Suppressor macrophage (primary cell): Measurements from ENCODE around the gene IFI27L2.

Experiments used
- DNase-seq, 4 experiments: peaks; one replicate each; pipeline ENCODE4 v3.0.0-alpha.2; 2020 to 2022

The IFI27L2 gene

DNA sequence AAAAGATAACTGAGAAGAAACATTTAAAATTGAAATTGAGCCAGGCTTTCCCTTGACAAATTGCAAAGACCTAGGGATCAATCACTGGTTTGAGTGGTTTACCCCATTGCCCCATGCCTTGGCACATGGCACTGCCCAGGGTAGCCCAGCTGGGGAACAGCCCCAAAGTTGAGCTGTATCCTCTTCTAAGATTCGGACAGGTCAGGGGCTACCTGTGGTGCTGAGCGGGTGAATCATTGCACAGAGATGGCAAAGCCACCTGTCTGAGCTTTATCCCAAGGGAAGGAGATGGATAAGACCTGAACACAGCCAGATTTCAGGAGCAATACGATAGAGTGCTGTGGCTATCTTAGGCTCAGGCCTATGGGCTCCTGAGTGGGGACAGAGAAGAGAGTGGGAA lies 7.0 kb downstream of the IFI27L2 start:
- DNase-seq: no peak

DNA sequence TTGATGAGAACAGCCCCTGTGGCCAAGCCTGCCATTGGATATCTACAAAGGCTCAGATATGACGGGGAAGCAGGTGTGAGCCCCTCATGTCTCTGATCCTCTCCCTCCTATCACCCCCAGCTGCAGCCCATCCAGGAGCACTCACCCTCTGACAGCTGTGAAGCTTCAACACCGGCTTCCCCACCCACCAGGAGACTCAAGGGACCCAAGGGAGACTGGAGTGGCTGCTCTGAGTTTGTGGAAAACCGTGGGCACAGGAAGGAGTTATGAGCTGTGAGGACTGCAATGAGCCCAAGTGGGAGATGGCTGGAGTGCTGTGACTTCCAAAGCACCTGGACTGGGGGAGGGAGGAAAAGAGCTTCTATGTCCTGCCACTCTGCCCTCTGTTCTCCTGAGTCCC lies 7.9 kb downstream of the IFI27L2 start:
- DNase-seq: no peak

DNA sequence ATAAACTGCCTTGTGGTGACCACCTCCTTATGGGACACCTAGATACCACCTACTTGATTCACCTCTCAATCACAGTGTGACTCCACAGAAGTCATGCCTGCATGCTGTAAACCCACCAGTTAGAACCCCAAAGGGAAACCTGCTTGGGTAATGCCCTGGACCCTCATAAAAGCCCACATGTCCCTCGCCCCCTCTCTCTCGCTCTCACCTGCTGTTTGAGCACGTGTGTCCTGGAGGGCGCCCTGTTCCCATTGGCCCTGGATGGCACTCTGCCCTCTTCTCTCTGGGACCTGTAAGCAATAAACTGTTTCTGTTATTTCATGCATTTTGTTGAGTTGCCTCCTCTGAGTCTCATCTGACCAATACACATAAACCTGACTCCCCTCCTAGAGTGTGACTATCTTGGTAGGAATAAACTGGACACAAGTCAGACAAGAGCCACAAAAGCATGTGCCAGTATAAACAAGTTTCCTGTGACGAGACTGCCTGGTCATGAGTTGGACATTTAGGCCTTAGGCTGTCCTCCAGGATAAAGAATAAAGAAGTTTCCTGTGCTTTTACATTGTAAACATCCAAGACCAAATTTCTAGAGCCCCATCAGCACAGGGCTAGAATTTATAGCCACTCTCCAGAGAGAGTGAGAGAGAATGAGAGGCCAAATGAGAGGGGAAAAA lies 8.6 kb downstream of the IFI27L2 start:
- DNase-seq: no peak

- DNase-seq: no peak
Observed at GRCh38 chr14:94119071-94119470, 10.3 kb downstream of the IFI27L2 start.

GRCh38 chr14:94117856-94118255 lies 11.5 kb downstream of the IFI27L2 start:
- DNase-seq: no peak

DNA sequence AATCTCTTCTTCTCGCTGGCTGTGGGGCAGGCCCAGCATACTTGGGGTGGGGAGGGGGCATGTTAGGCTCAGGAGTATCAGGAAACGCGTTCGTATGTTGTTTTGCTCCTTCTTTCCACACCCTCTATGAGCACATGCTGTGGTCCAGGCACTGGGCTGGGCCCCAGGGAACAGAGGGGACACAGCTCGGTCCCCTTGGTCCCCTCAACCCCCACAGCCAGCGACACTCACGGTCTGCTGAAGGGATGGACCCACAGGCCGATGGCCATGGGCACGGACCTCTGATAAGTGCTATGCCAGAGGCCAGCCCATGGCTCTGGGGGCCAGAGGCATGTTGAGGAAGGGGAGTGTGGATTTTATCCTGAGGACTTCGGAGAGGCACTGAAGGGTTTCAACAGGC lies 12.7 kb downstream of the IFI27L2 start:
- DNase-seq: no peak

GRCh38 chr14:94115631-94116030 lies 13.8 kb downstream of the IFI27L2 start:
- DNase-seq: no peak

DNA sequence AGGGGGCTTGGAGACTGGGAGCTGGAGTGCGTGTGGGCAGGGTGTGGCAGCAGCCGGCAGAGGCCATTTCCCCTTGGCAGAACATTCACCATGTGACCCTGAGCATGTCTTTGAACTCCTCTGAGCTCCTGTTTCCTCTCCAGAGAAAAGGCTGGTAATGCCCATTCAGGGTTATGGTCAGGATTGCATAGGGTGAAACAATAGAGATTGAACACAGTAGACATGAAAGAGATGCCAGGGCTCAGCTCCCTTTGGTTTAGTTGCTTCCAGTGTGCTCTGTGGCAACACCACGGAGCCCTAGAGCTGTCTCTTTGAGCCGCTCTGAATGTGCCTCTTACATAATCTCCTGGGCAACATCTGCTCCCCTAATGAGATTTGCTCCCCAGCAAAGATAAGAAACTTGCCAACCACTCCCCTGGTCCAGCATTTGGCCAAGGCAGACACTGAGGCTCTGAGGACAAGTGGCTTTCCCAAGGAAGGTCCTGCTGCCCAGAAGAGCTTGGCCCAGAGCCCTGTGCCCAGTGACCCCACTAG lies 14.3 kb downstream of the IFI27L2 start:
- DNase-seq: peak; percentile 15 to 54 (median 42)

DNA sequence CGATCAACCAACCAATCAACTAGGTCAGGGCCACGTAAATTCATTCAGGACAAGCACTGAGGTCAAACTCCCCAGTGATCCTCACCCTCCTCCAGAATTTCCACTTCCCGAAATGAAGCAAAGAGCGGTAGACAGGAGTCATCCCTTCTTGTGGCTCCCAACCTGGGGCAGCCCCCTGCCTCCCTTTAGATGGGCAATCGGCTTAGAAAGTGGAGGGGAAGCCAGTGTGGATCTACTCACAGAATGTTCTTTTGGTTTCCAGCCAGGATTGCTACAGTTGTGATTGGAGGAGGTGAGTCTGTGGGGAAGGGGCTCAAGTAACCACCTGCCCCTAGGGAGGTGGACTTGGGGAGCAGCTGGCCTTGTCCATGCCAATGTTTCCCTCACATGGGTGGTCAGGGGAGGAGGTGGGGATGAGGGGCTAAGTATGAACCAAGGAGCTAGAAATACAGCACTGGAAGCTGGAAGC lies 14.8 kb downstream of the IFI27L2 start:
- no peak for DNase-seq

- no peak for DNase-seq
Observed at GRCh38 chr14:94113908-94114588, 15.4 kb downstream of the IFI27L2 start.

DNA sequence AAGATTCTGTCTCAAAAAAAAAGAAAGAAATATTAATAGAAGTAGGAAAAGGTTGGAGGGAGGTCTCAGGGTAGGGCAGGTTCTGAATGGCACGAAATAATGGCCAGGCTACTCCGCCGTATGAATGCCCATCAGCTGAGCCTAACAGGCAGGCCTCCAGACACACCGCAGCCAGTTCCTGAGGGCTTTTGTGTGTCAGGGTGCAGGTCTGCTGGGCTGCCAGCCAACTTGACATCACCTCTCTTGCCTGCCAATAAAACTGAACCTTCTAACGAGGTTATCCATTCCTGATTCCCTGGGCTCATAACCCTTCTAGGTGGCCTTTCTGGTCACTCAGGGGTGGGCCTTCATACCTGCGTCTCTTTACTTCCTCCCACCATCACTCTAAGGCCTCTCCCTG lies 15.9 kb downstream of the IFI27L2 start:
- DNase-seq: no peak

DNA sequence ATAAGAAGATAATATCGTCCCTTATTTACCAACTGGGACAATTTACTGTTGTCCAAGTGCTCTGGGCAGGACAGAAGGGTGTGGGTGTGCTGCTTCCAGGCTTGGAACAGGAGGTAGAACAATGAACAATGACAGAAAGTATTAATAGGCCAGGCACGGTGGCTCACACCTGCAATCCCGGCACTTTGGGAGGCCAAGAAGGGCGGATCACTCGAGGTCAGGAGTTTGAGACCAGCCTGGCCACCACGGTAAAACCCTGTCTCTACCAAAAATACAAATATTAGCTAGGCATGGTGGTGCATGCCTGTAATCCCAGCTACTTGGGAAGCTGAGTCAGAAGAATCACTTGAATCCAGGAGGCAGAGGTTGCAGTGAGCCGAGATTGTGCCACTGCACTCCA lies 16.3 kb downstream of the IFI27L2 start:
- no peak for DNase-seq

- no peak for DNase-seq
Observed at GRCh38 chr14:94112513-94113063, 16.8 kb downstream of the IFI27L2 start.

DNA sequence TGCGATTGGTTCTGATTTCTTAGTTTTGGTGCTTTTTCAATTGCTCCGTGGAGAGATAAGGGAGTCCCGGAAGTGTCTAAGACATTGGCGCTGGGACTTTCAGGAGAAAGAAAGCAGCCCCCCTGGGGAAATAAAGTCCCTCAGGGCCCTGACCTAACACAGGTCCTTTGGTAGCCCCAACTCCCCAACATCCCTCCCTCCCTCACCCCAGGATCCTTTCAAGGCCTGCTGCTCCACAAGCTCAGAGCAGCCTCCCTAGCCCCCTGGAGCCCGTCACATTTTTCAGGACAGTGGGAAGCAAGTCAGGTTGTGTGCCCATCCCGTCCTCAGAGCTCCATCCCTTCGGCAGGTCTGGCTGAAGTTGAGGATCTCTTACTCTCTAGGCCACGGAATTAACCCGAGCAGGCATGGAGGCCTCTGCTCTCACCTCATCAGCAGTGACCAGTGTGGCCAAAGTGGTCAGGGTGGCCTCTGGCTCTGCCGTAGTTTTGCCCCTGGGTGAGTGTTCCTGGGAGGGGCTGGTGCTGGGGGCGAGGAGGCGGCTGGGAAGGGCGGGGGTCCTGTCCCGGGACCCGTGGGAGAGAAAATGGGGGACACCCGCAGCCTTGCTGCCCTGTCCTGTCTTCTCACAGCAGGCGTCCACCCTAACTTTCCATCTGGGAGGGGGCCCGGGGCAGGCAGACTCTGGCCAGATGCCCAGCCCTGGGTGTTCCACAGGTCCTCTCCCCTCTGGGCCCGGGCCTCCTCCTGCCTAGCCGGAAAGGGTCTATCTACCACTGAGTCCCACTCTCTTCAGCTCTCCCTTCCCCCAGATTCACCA lies 17.9 kb downstream of the IFI27L2 start:
- no peak for DNase-seq

GRCh38 chr14:94110552-94111181 lies 18.7 kb downstream of the IFI27L2 start, which contains the start of gene IFI27:
Gene IFI27, plus strand, starts transcription at chr14:94110736.
- DNase-seq: no peak

DNA sequence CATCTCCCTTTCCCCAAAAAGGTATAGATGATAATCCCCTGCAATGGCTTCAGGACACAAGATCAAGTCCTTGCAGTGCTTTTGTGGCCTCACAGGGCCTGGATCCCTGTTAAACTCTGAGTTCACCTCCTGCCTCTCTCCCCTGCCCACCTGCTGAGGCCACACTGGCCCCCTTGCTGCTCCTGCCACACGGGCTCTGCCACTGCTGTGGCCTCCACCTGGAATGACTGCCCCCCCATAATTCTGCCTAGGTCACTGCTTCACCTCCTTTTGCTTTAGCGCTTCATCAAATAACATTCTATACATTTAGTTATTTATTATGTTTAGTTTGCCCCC lies 19.5 kb downstream of the IFI27L2 start:
- DNase-seq: no peak

- DNase-seq: no peak
Observed at GRCh38 chr14:94104731-94105130, 24.7 kb downstream of the IFI27L2 start.

GRCh38 chr14:94103554-94104150 lies 25.8 kb downstream of the IFI27L2 start:
- no peak for DNase-seq

GRCh38 chr14:94102768-94103482 lies 26.5 kb downstream of the IFI27L2 start:
- DNase-seq: no peak

- no peak for DNase-seq
Observed at GRCh38 chr14:94101748-94102147, 27.7 kb downstream of the IFI27L2 start.

- DNase-seq: no peak
Observed at GRCh38 chr14:94100847-94101246, 28.6 kb downstream of the IFI27L2 start.
